GM23338 (cell line): ENCODE results near the gene IL17C. TPM values are rescaled to one million over a fixed set of nuclear protein-coding genes. Genes with fewer than 3 reads are reported as not detected.

ENCODE experiments used
- ATAC-seq: fragments of 200-7000 bp; cut with Tn5 transposase; 3 replicates; pipeline ENCODE4 v1.9.1; 2020
- DNase-seq: peaks from one replicate; pipeline ENCODE4 v3.0.0-alpha.2; 2015; ENCODE audit warnings: low spot score
- H2AFZ ChIP-seq: fragments of 200-600 bp; sonication (generic); 2 replicates; pipeline ENCODE4 v1.8.0; 2016; ENCODE audit warnings: antibody characterized with exemption, mild to moderate bottlenecking, moderate library complexity
- H3F3A ChIP-seq: fragments of 200-600 bp; sonication (generic); replicated peaks from 2 replicates; pipeline ENCODE4 v1.8.0; 2017; ENCODE audit warnings: antibody characterized with exemption, mixed run types, low read depth
- H3K27ac ChIP-seq: fragments of 200-600 bp; sonication (generic); 2 replicates; pipeline ENCODE4 v1.6.1; 2016; ENCODE audit warnings: low read depth
- H3K27me3 ChIP-seq: fragments of 200-600 bp; sonication (generic); 2 replicates; pipeline ENCODE4 v1.8.0; 2016; ENCODE audit warnings: mild to moderate bottlenecking, mixed run types, moderate library complexity; ENCODE audit not compliant: insufficient read depth
- H3K36me3 ChIP-seq: fragments of 200-600 bp; sonication (generic); 2 replicates; pipeline ENCODE4 v1.8.0; 2016; ENCODE audit warnings: mild to moderate bottlenecking; ENCODE audit not compliant: insufficient read depth
- H3K4me1 ChIP-seq: fragments of 200-600 bp; sonication (generic); 2 replicates; pipeline ENCODE4 v1.8.0; 2016; ENCODE audit warnings: mild to moderate bottlenecking, moderate library complexity; ENCODE audit not compliant: insufficient read depth
- H3K4me2 ChIP-seq: fragments of 200-600 bp; sonication (generic); 2 replicates; pipeline ENCODE4 v1.7.1; 2017; ENCODE audit warnings: mixed run types
- H3K4me3 ChIP-seq: fragments of 200-600 bp; sonication (generic); 2 replicates; pipeline ENCODE4 v1.6.1; 2016; ENCODE audit warnings: mixed run types
- H3K79me2 ChIP-seq: fragments of 200-600 bp; sonication (generic); replicated peaks from 2 replicates; pipeline ENCODE4 v1.8.0; 2017; ENCODE audit warnings: mild to moderate bottlenecking; ENCODE audit not compliant: insufficient read depth
- H3K9me2 ChIP-seq: fragments of 200-600 bp; sonication (generic); 2 replicates; pipeline ENCODE4 v1.8.0; 2017; ENCODE audit not compliant: insufficient read depth
- H4K20me1 ChIP-seq: fragments of 200-600 bp; sonication (generic); replicated peaks from 2 replicates; pipeline ENCODE4 v1.8.0; 2017; ENCODE audit warnings: mild to moderate bottlenecking; ENCODE audit not compliant: insufficient read depth
- H3K27ac Mint-ChIP-seq: 2 replicates; pipeline ENCODE4 v1.8.0; 2020; ENCODE audit warnings: inconsistent platforms, mild to moderate bottlenecking, moderate library complexity, mixed read lengths
- H3K27me3 Mint-ChIP-seq: 3 replicates; pipeline ENCODE4 v1.8.0; 2022; ENCODE audit warnings: low read depth, mild to moderate bottlenecking, moderate library complexity, mixed read lengths, inconsistent platforms; ENCODE audit not compliant: insufficient read depth, poor library complexity
- H3K36me3 Mint-ChIP-seq: 3 replicates; pipeline ENCODE4 v1.8.0; 2021; ENCODE audit warnings: low read depth, mild to moderate bottlenecking, inconsistent platforms, moderate library complexity, mixed read lengths
- H3K4me1 Mint-ChIP-seq: 3 replicates; pipeline ENCODE4 v1.8.0; 2020; ENCODE audit warnings: mild to moderate bottlenecking, inconsistent platforms, mixed read lengths
- H3K4me3 Mint-ChIP-seq: 3 replicates; pipeline ENCODE4 v1.8.0; 2021; ENCODE audit warnings: moderate library complexity, mild to moderate bottlenecking, inconsistent platforms, mixed read lengths
- H3K9me3 Mint-ChIP-seq: 3 replicates; pipeline ENCODE4 v1.8.0; 2020; ENCODE audit warnings: moderate library complexity, mild to moderate bottlenecking, inconsistent platforms, mixed read lengths
- CTCF ChIP-seq, 2 experiments: fragments of 200-600 bp in 1 of 2; sonication (generic) in 1 of 2; conservative IDR thresholded peaks; 2 replicates each; pipeline versions ENCODE4 v1.5.1 to v1.6.1; 2016 to 2017; ENCODE audit warnings: antibody characterized with exemption in 2 of 2, low read depth in 2 of 2, mild to moderate bottlenecking in 2 of 2, moderate library complexity in 1 of 2
- EZH2 ChIP-seq: fragments of 200-600 bp; sonication (generic); IDR thresholded peaks from one replicate; pipeline ENCODE4 v1.8.0; 2017; ENCODE audit warnings: antibody characterized with exemption, mild to moderate bottlenecking, low read depth; ENCODE audit not compliant: unreplicated experiment
- NANOG ChIP-seq: IDR thresholded peaks from 2 replicates; pipeline ENCODE4 v1.6.1; 2016; ENCODE audit warnings: antibody characterized with exemption, borderline replicate concordance
- REST ChIP-seq: IDR thresholded peaks from one replicate; pipeline ENCODE4 v1.6.1; 2018; ENCODE audit warnings: antibody characterized with exemption; ENCODE audit not compliant: unreplicated experiment
- STAT1 ChIP-seq: IDR thresholded peaks from one replicate; pipeline ENCODE4 v1.6.1; 2016; ENCODE audit warnings: antibody characterized with exemption; ENCODE audit not compliant: unreplicated experiment
- ZNF114 ChIP-seq: fragments of 250-450 bp; sonication (Bioruptor Pico); IDR thresholded peaks from 2 replicates; pipeline ENCODE4 v1.5.0; 2020; ENCODE audit warnings: mild to moderate bottlenecking, moderate library complexity
- ZNF331 ChIP-seq: fragments of 250-450 bp; sonication (Bioruptor Pico); IDR thresholded peaks from 2 replicates; pipeline ENCODE4 v1.5.0; 2020; ENCODE audit warnings: low read depth, mild to moderate bottlenecking, moderate library complexity
- polyA plus RNA-seq: library from polyadenylated mRNA; unstranded; fragments of >200 nt; fragmentation: Nextera tagmentation; extraction: Ambion mirVana; gene quantifications from 2 replicates; pipeline ENCODE4 v1.2.1, GENCODE V29; 2016
- total RNA-seq: library from RNA; depleted of rRNA; stranded (reverse); fragments of >200 nt; shearing (Covaris generic); gene quantifications from 2 replicates; pipeline ENCODE4 v1.2.3, GENCODE V29; 2014

IL17C gene
- total and polyA plus RNA-seq, 2 experiments from 2014 or later: 2.7 to 3.9 TPM

GRCh38 chr16:88673716-88674379 is 35.5 kb downstream of the IL17C start:
- H3K27me3 Mint-ChIP-seq: peaks cover 12% of the 10 kb centered on the region
- ATAC-seq (no peak), DNase-seq (no peak)
- Histone ChIP-seq H3F3A (0 out of 2 replicates have a peak, but pooled peaks cover 11% of the 10 kb centered on the region), H3K4me3 (no peak overlapping the region), H4K20me1 (no peaks in the 10 kb centered on the region; the same call in 1 of the 2 replicates), H3K4me2 (no peak overlapping the region), H3K79me2 (no peaks in the 10 kb centered on the region), H2AFZ (no peak overlapping the region), H3K27me3 (no peaks in the 10 kb centered on the region), H3K27ac (no peak overlapping the region), H3K36me3 (no peaks in the 10 kb centered on the region; the same call in 1 of the 2 replicates), H3K4me1 (peaks cover 5% of the 10 kb centered on the region; the same call in 1 of the 2 replicates), H3K9me2 (no peaks in the 10 kb centered on the region)
- TF ChIP-seq EZH2: no peak
- TF ChIP-seq ZNF331 (CRISPR knock-in tag): no peak
- no peak overlapping the region for H3K27ac Mint-ChIP-seq
- H3K4me1 Mint-ChIP-seq: peaks cover 6% of the 10 kb centered on the region; the same call in 2 of the 3 replicates
- H3K4me3 Mint-ChIP-seq: no peak overlapping the region
- peaks cover under 1% of the 10 kb centered on the region; the same call in 1 of the 3 replicates for H3K9me3 Mint-ChIP-seq
- peaks cover under 1% of the 10 kb centered on the region for H3K36me3 Mint-ChIP-seq

GRCh38 chr16:88676502-88677242 is 38.3 kb downstream of the IL17C start:
- DNase-seq (no peak), ATAC-seq (no peak)
- Mint-ChIP-seq H3K9me3 (no peaks in the 10 kb centered on the region), H3K27me3 (peaks cover 15% of the 10 kb centered on the region), H3K4me3 (no peak overlapping the region), H3K36me3 (peaks cover 3% of the 10 kb centered on the region; the same call in 2 of the 3 replicates), H3K27ac (no peak overlapping the region), H3K4me1 (peaks cover 6% of the 10 kb centered on the region; the same call in 2 of the 3 replicates)
- no peak overlapping the region for H3K4me3 ChIP-seq
- no peaks in the 10 kb centered on the region for H3K79me2 ChIP-seq
- peaks cover 7% of the 10 kb centered on the region; the same call in 1 of the 2 replicates for H3F3A ChIP-seq
- no peak overlapping the region for H2AFZ ChIP-seq
- H3K4me1 ChIP-seq: peaks cover 5% of the 10 kb centered on the region; the same call in 1 of the 2 replicates
- peaks cover 1% of the 10 kb centered on the region; the same call in 1 of the 2 replicates for H4K20me1 ChIP-seq
- no peaks in the 10 kb centered on the region; the same call in 1 of the 2 replicates for H3K36me3 ChIP-seq
- H3K9me2 ChIP-seq: no peaks in the 10 kb centered on the region
- TF ChIP-seq REST (no peak), NANOG (no peak), ZNF114 (CRISPR knock-in tag) (no peak), STAT1 (no peak), CTCF (conservative IDR thresholded peaks at IDR 0.05; ENCODE audit: low read depth in 2 of 2) (no peak), EZH2 (no peak)
- no peak overlapping the region for H3K4me2 ChIP-seq
- H3K27me3 ChIP-seq: no peaks in the 10 kb centered on the region
- H3K27ac ChIP-seq: no peak overlapping the region
